ENCODE data around the gene CCDC92. TPM values are rescaled to one million over a fixed set of nuclear protein-coding genes. Genes with fewer than 3 reads are reported as not detected.
A peak's percentile ranks its signal among the peaks of the same experiment; 100 is the strongest.

Gene CCDC92
- polyA plus RNA-seq, 1 of the 3 experiments (the other 2 are of a cell fraction): 53.5 TPM

DNA sequence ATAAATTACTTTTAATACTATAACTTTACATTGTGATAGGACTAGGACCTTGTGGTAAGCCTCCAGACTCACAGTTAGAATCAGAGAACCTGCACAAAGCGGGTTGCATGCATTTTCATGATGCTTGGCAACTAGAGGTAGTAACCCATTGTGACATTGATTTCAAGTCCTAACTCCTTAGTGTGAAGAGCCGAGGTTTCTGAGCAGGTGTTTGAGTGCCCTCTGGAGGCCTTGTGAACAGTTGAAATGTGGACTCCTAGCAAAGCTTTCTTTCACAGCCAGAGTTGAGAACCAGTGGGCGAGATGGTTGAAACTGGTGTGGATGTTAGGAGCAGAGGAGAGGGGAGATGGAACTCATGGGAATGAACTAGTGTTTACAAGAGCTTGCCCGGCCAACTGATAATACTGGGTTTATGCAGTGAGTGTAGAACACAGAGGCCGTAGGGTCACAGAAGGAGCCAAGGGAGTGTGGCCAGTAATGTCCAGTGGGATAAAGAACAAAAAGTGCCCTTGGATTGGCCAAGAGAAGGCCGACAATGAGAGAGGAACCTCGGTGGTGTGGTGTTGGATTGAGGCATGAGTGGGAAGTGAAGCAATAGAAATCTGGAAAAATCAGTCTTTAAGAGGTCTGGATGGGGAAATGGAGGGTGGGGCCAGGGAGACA lies 11.3 kb upstream of the CCDC92 start:
- no peaks in the 10 kb centered on the region for H3K9me2 ChIP-seq
- H3K27ac ChIP-seq (ENCODE audit: low read depth in 2 of 2, low read length in 1 of 2): no peak overlapping the region
- no peak overlapping the region for H3K4me3 ChIP-seq (ENCODE audit: low read depth in 2 of 2, low read length in 1 of 2)
- peaks cover 71% of the 10 kb centered on the region for H3K79me2 ChIP-seq (ENCODE audit: insufficient read depth)
- 72% methylated on average over 7 of the region's 7 CpGs for WGBS (ENCODE audit: low lambda C conversion rate)
- H3K9me3 ChIP-seq: no peaks in the 10 kb centered on the region
- ChIA-PET POLR2A (no interaction called here), CTCF (interaction anchor here (0.5 to 2.9 kb wide), 24 partner anchors 8 to 763 kb away, joined by 3 to 24 read pairs (median 4); partner anchors contain the start of genes ATP6V0A2 and TCTN2)
- H4K20me1 ChIP-seq (ENCODE audit: insufficient read depth): peaks cover 16% of the 10 kb centered on the region
- no peaks in the 10 kb centered on the region for H3F3A ChIP-seq (replicated peaks; ENCODE audit: insufficient read depth)
- H3K4me1 ChIP-seq (ENCODE audit: control insufficient read depth in 1 of 2, insufficient read depth in 2 of 2, low read depth in 1 of 2, low read length in 1 of 2): peaks cover 0 to 8% of the 10 kb centered on the region in 2 experiments; a peak in 1 of 4 replicates
- no peak overlapping the region for H3K9ac ChIP-seq
- no peaks in the 10 kb centered on the region for H3K27me3 ChIP-seq (ENCODE audit: insufficient read depth)
- DNase-seq: peak; percentile 41
- H2AFZ ChIP-seq (ENCODE audit: low read depth): no peak overlapping the region
- peaks cover 19 to 50% of the 10 kb centered on the region in 2 experiments for H3K36me3 ChIP-seq (replicated peaks in 1 of 2; ENCODE audit: control insufficient read depth in 1 of 2, insufficient read depth in 2 of 2, low read length in 1 of 2)
- TF ChIP-seq TEAD4 (IDR thresholded peaks at IDR 0.05; ENCODE audit: borderline replicate concordance, insufficient read depth) (no peak), JUND (IDR thresholded peaks at IDR 0.05) (no peak), SMC3 (IDR thresholded peaks at IDR 0.05; ENCODE audit: low read depth, low read length) (peak; percentile 46), RAD21 (IDR thresholded peaks at IDR 0.05; ENCODE audit: low read length) (peak; percentile 84), EZH2phosphoT487 (IDR thresholded peaks at IDR 0.05; ENCODE audit: borderline replicate concordance, low read depth) (no peak)
- TF ChIP-seq, protein P1, sequence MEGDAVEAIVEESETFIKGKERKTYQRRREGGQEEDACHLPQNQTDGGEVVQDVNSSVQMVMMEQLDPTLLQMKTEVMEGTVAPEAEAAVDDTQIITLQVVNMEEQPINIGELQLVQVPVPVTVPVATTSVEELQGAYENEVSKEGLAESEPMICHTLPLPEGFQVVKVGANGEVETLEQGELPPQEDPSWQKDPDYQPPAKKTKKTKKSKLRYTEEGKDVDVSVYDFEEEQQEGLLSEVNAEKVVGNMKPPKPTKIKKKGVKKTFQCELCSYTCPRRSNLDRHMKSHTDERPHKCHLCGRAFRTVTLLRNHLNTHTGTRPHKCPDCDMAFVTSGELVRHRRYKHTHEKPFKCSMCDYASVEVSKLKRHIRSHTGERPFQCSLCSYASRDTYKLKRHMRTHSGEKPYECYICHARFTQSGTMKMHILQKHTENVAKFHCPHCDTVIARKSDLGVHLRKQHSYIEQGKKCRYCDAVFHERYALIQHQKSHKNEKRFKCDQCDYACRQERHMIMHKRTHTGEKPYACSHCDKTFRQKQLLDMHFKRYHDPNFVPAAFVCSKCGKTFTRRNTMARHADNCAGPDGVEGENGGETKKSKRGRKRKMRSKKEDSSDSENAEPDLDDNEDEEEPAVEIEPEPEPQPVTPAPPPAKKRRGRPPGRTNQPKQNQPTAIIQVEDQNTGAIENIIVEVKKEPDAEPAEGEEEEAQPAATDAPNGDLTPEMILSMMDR (IDR thresholded peaks at IDR 0.05): peak; percentile 71
- TF ChIP-seq, protein P2, sequence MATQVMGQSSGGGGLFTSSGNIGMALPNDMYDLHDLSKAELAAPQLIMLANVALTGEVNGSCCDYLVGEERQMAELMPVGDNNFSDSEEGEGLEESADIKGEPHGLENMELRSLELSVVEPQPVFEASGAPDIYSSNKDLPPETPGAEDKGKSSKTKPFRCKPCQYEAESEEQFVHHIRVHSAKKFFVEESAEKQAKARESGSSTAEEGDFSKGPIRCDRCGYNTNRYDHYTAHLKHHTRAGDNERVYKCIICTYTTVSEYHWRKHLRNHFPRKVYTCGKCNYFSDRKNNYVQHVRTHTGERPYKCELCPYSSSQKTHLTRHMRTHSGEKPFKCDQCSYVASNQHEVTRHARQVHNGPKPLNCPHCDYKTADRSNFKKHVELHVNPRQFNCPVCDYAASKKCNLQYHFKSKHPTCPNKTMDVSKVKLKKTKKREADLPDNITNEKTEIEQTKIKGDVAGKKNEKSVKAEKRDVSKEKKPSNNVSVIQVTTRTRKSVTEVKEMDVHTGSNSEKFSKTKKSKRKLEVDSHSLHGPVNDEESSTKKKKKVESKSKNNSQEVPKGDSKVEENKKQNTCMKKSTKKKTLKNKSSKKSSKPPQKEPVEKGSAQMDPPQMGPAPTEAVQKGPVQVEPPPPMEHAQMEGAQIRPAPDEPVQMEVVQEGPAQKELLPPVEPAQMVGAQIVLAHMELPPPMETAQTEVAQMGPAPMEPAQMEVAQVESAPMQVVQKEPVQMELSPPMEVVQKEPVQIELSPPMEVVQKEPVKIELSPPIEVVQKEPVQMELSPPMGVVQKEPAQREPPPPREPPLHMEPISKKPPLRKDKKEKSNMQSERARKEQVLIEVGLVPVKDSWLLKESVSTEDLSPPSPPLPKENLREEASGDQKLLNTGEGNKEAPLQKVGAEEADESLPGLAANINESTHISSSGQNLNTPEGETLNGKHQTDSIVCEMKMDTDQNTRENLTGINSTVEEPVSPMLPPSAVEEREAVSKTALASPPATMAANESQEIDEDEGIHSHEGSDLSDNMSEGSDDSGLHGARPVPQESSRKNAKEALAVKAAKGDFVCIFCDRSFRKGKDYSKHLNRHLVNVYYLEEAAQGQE (IDR thresholded peaks at IDR 0.05; ENCODE audit: low read depth, low read length): no peak
- no peak overlapping the region for H3K4me2 ChIP-seq

DNA sequence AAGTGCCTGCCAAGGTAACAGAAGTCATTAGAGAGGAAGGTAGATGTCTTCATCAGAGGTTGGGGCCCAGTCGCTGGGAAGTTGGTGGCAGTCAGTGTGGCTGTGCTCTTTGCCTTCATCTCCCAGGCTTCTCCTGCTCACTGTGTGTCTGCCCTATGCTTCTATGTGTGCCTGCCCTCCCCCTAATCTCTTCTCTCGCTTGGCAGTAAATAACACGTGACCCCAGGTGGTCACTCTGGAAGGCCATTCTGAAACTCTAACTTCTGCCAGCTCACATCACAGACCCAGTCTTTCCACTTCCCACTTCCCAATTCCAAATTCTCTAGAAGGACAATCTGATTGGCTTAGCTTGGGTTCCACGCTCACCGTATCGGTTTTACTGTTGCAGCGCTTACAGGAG lies 9.6 kb upstream of the CCDC92 start:
- POLR2A ChIA-PET: no interaction called here
- Histone ChIP-seq H3K9me3 (no peaks in the 10 kb centered on the region), H3K36me3 (replicated peaks in 1 of 2; ENCODE audit: control insufficient read depth in 1 of 2, insufficient read depth in 2 of 2, low read length in 1 of 2) (peaks cover 29 to 49% of the 10 kb centered on the region in 2 experiments), H3K79me2 (ENCODE audit: insufficient read depth) (peaks cover 84% of the 10 kb centered on the region), H3K4me2 (no peak overlapping the region), H2AFZ (ENCODE audit: low read depth) (no peak overlapping the region), H3K4me1 (ENCODE audit: control insufficient read depth in 1 of 2, insufficient read depth in 2 of 2, low read depth in 1 of 2, low read length in 1 of 2) (peaks cover 0 to 8% of the 10 kb centered on the region in 2 experiments; a peak in 1 of 4 replicates), H3K4me3 (ENCODE audit: low read depth in 2 of 2, low read length in 1 of 2) (no peak overlapping the region), H3K27ac (ENCODE audit: low read depth in 2 of 2, low read length in 1 of 2) (no peak overlapping the region), H3K9ac (no peak overlapping the region), H4K20me1 (ENCODE audit: insufficient read depth) (peaks cover 16% of the 10 kb centered on the region), H3K27me3 (ENCODE audit: insufficient read depth) (no peaks in the 10 kb centered on the region), H3F3A (replicated peaks; ENCODE audit: insufficient read depth) (peaks cover 8% of the 10 kb centered on the region), H3K9me2 (no peaks in the 10 kb centered on the region)
- WGBS (ENCODE audit: low lambda C conversion rate): 95% methylated on average over 7 of the region's 7 CpGs
- DNase-seq: no peak
- CTCF ChIA-PET: interaction anchor here (1.6 to 2.8 kb wide), 3 partner anchors 10 to 81 kb away, joined by 4 to 21 read pairs (median 10); no protein-coding TSS in a partner anchor
- TF ChIP-seq, protein P3, sequence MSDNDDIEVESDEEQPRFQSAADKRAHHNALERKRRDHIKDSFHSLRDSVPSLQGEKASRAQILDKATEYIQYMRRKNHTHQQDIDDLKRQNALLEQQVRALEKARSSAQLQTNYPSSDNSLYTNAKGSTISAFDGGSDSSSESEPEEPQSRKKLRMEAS (IDR thresholded peaks at IDR 0.05; ENCODE audit: low read depth): no peak
- TF ChIP-seq FOXM1 (IDR thresholded peaks at IDR 0.05; ENCODE audit: low read depth): no peak
- TF ChIP-seq, protein P1 (IDR thresholded peaks at IDR 0.05): no peak
- TF ChIP-seq GATA2 (CRISPR knock-in tag; IDR thresholded peaks at IDR 0.05): no peak
- TF ChIP-seq MXI1 (IDR thresholded peaks at IDR 0.05; ENCODE audit: low read depth, low read length): no peak
- TF ChIP-seq, protein P4, sequence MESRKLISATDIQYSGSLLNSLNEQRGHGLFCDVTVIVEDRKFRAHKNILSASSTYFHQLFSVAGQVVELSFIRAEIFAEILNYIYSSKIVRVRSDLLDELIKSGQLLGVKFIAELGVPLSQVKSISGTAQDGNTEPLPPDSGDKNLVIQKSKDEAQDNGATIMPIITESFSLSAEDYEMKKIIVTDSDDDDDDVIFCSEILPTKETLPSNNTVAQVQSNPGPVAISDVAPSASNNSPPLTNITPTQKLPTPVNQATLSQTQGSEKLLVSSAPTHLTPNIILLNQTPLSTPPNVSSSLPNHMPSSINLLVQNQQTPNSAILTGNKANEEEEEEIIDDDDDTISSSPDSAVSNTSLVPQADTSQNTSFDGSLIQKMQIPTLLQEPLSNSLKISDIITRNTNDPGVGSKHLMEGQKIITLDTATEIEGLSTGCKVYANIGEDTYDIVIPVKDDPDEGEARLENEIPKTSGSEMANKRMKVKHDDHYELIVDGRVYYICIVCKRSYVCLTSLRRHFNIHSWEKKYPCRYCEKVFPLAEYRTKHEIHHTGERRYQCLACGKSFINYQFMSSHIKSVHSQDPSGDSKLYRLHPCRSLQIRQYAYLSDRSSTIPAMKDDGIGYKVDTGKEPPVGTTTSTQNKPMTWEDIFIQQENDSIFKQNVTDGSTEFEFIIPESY (IDR thresholded peaks at IDR 0.05; ENCODE audit: borderline replicate concordance, low read depth): no peak
- TF ChIP-seq RXRA (IDR thresholded peaks at IDR 0.05; ENCODE audit: borderline replicate concordance, low read depth): no peak
- TF ChIP-seq RAD21 (IDR thresholded peaks at IDR 0.05; ENCODE audit: low read length): no peak
- TF ChIP-seq TEAD4 (IDR thresholded peaks at IDR 0.05; ENCODE audit: borderline replicate concordance, insufficient read depth): no peak
- TF ChIP-seq JUND (IDR thresholded peaks at IDR 0.05): no peak
- TF ChIP-seq CHD2 (IDR thresholded peaks at IDR 0.05; ENCODE audit: low read length, partially characterized antibody): no peak
- no peak for TF ChIP-seq NFIC (IDR thresholded peaks at IDR 0.05; ENCODE audit: borderline replicate concordance)
- no peak for TF ChIP-seq TCF12 (IDR thresholded peaks at IDR 0.05)

Data from SK-N-SH (cell line).